Choroid plexus epithelial cell (primary cell): ENCODE measurements around the gene LIMS1.
A peak's percentile ranks its signal among the peaks of the same experiment; 100 is the strongest.

Experiments
- DNase-seq: peaks from one replicate; pipeline ENCODE4 v3.0.0-alpha.2; 2010; ENCODE audit warnings: low read depth
- H3K4me3 ChIP-seq: 2 replicates; pipeline ENCODE4 v1.5.1; 2011; ENCODE audit warnings: low read depth, mild to moderate bottlenecking, control low read depth, low read length, moderate library complexity
- TF ChIP-seq, protein P1 (sequence below): conservative IDR thresholded peaks from 2 replicates; pipeline ENCODE4 v1.5.1; 2011; ENCODE audit warnings: low read depth, mild to moderate bottlenecking, control low read depth, inconsistent platforms, low read length, moderate library complexity

Gene LIMS1

DNA sequence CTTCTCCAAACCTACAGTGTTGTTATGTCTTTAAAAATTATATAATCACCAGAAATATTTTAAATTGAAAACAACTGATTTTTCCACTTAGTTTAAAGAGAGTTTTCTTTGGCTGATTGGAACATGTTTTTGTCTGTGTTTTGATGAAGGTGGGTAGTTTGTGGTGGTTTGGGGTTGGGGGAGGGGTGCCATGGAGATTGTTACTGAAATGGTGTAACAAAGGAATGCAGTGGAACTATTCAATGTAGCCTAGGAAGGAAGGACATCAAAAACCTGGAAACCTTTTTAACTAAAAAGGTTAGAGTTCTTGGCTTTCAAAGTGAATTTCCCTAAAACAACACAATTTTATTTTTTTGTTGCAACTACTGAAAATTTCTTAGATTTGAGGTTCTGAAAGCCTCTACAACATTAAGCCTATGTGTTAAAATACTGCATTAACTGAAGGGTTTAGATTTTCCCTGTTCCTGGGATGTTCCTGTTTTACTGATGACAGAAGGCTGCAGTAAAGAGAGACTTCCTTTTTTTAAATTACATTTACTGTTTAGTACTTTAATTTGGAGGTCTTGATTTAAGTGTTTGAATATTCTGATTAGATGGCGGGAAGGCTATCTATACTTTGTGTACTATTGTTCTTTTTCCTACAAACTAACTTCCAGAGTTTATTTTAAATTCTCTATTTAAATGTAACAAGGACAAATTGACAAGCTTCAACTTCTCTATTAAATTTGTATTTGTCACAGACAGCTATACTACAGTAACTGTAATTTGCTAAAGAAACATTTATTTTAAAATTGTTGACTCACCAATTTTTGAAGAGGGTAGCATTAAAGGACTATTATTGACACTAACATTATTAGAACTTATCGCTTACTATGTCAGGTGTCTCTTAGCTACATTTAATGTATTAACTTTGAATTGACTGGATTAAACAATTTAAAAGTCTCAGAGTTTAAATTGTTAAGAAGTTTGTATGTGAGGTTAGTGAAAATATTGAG lies 87.7 kb downstream of the LIMS1 start:
- H3K4me3 ChIP-seq: no peak overlapping the region

DNA sequence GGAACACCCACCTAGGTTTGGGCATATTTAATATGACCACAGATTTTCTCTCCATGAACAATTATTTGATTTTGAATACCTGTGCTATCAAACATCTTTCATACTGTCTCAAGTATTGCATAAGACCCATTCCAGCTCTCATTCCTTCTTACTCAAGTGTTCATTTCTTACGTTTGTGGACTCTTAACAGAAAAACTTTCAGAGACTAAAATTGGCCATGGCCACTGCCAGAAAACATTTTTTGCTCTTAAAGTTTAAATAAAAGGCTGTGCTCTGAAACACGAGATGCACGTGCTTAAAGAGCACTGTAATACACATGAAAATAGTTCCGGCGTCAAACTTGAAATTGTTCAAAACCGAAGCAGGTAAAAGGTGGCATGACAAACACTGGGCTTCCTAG lies 89.3 kb downstream of the LIMS1 start:
- TF ChIP-seq, protein P1, sequence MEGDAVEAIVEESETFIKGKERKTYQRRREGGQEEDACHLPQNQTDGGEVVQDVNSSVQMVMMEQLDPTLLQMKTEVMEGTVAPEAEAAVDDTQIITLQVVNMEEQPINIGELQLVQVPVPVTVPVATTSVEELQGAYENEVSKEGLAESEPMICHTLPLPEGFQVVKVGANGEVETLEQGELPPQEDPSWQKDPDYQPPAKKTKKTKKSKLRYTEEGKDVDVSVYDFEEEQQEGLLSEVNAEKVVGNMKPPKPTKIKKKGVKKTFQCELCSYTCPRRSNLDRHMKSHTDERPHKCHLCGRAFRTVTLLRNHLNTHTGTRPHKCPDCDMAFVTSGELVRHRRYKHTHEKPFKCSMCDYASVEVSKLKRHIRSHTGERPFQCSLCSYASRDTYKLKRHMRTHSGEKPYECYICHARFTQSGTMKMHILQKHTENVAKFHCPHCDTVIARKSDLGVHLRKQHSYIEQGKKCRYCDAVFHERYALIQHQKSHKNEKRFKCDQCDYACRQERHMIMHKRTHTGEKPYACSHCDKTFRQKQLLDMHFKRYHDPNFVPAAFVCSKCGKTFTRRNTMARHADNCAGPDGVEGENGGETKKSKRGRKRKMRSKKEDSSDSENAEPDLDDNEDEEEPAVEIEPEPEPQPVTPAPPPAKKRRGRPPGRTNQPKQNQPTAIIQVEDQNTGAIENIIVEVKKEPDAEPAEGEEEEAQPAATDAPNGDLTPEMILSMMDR: no peak
- H3K4me3 ChIP-seq: no peak overlapping the region
- peak; percentile 58 for DNase-seq

More for the DNA sequence above, 87.7 kb downstream of the LIMS1 start:
- TF ChIP-seq, protein P1: no peak
- DNase-seq: no peak

DNA sequence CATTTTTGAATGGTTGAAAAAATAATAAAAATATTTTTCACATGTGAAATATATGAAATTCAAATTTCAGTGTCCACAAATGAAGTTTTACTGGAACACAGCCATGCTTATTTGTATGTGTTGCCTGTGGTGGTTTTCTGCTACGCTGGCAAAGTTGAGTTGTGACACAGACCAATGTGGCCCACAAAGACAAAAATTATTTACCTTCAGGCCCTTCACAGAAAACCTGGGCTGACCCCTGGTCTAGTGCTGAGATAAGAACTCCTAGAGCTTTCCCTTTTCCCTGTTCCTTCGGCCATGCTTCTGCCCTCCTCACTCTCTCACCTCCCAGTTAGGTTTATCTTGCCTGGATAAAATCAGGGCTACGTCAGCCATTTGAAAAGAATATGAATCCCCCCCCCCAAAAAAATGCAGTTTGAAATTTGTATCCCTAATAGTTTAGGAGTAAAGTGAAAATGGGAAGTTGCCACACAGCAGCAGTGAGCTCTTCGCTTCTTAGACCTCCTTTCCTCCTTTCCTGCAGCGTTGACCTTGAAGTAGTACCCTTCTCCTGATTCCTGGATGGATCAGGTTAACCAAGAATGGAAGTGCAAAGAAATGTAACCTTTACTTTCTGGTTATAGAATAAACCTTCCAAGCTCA lies 91.0 kb downstream of the LIMS1 start:
- no peak overlapping the region for H3K4me3 ChIP-seq
- TF ChIP-seq, protein P1: no peak
- no peak for DNase-seq

DNA sequence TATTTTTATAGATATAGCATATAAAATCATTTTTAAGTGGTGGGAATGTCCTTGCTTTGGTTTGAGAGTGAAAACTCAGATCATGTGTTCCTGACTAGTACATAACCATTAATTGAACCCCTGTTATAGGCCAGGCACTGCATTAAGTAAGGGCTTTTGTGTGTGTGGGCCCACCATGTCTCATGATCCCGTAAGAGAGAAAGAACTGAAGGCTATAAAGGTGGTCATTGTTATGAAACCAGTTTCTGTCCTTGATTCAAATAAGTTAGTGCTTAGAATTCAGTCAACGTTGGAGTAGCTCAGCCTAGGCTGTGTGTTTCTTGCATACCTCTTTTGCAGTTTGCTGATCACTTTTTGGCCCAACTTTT lies 91.5 kb downstream of the LIMS1 start:
- H3K4me3 ChIP-seq: no peak overlapping the region

DNA sequence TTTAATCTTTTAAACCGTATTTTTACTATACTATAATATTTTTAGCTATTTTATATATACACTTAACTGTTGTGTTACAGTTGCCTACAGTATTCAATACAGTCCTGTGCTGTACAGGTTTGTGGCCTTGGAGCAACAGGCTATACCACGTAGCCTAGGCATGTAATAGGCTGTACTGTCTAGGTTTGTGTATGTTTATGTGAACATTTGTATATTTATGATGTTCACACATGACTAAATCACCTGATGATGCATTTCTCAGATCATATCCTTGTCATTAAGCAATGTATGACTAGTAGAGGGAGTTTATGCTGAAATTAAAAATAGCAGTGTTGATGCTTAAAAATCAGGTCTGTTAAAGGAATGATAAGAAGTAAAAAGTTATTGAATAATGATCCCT lies 92.7 kb downstream of the LIMS1 start:
- no peak overlapping the region for H3K4me3 ChIP-seq
- TF ChIP-seq, protein P1: no peak
- no peak for DNase-seq

More for the DNA sequence above, 91.5 kb downstream of the LIMS1 start:
- TF ChIP-seq, protein P1: no peak
- no peak for DNase-seq

DNA sequence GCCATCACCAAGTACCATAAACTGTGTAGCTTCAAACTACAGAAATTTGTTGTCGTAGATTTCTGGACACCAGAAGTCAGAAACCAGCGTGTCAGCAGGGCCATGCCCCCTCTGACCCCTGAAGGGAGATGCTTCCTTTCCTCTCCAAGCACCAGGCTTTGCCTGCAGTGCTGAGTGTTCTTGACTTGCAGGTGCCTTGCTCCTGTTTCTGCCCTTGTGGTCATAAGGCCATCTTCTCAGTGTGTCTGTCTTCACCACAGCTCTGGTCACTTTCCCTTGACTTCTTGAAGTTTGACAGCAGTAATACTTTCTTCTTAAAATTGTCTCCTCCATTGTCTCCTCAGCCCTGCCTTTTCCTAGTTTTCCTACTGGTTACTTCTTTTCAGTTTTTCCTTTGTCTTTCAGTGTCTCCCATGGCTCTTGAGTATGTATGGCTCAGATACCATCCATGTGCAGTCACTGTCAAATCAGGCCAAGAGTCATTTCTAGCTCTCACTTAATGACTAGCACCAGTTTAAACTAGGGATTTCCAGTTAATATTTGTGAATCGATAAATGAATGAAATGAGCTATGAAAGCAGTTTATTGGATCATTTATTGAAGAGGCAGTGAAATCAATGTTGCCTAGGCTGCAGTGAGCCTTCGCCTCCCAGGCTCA lies 93.8 kb downstream of the LIMS1 start:
- TF ChIP-seq, protein P1: no peak
- DNase-seq: no peak
- no peak overlapping the region for H3K4me3 ChIP-seq
